ENCODE measurements around the gene C5orf58. TPM values are rescaled to one million over a fixed set of nuclear protein-coding genes. Genes with fewer than 3 reads are reported as not detected.
A peak's percentile ranks its signal among the peaks of the same experiment; 100 is the strongest.

Gene C5orf58
- total and polyA plus RNA-seq, 10 of the 15 experiments (the other 5 are each of a cell fraction or from before 2014, with no cell fraction given), result 0.13 to 0.27 (median 0.26) TPM; not detected in 7

- ChIA-PET POLR2A (no interaction called here), SMC1A (ENCODE audit: uncharacterized antibody, unreplicated experiment) (interaction anchor here (0.7 to 7.1 kb wide), 16 partner anchors 12 to 399 kb away, joined by 3 to 66 read pairs (median 7); no protein-coding TSS in a partner anchor), RAD21 (ENCODE audit: unreplicated experiment) (interaction anchor here (0.6 to 4.9 kb wide), 24 partner anchors 13 to 408 kb away, joined by 3 to 60 read pairs (median 4); partner anchors contain the start of gene KCNMB1), CTCF (interaction anchor here (0.6 to 10.2 kb wide), 30 partner anchors 8 to 409 kb away, joined by 3 to 180 read pairs (median 6); no protein-coding TSS in a partner anchor)
- in situ Hi-C loops (cut with MboI), result loop anchor here (5.0 to 10.0 kb wide), 2 partner anchors 192 to 399 kb away; no protein-coding TSS in a partner anchor
- no peaks in the 10 kb centered on the region for H3K4me1 ChIP-seq (ENCODE audit: control insufficient read depth, insufficient read depth, low read length)
- H3K36me3 ChIP-seq (ENCODE audit: control insufficient read depth in 2 of 2, insufficient read depth in 2 of 2, low read length in 1 of 2), result no peaks in the 10 kb centered on the region
- intact Hi-C loops (cut with micrococcal nuclease; ENCODE audit: unreplicated experiment), result loop anchor here (1.0 to 2.0 kb wide), 3 partner anchors 114 to 407 kb away; no protein-coding TSS in a partner anchor
- DNase-seq (ENCODE audit: low read depth, low spot score), result peak; percentile 4
- H3K27me3 ChIP-seq (replicated peaks in 1 of 2; ENCODE audit: control insufficient read depth in 2 of 2, insufficient read depth in 2 of 2, low read length in 1 of 2), result no peaks in the 10 kb centered on the region; a peak in 1 of 4 replicates
- H3K79me2 ChIP-seq (ENCODE audit: control insufficient read depth, insufficient read depth, low read length), result no peaks in the 10 kb centered on the region
- no TSS peak for BruUV-seq (replicated peaks)
- no peaks in the 10 kb centered on the region for H4K20me1 ChIP-seq (ENCODE audit: control insufficient read depth, insufficient read depth)
- H3K4me3 ChIP-seq, result no peak overlapping the region
- peak; percentile 93 for ATAC-seq
- no peaks in the 10 kb centered on the region for H3K9me3 ChIP-seq (replicated peaks; ENCODE audit: control insufficient read depth, insufficient read depth, low read length)
- no peak overlapping the region for H3K27ac ChIP-seq (ENCODE audit: control insufficient read depth, insufficient read depth)
- peak; percentile 23 for FAIRE-seq
- no peak overlapping the region for H3K4me2 ChIP-seq (ENCODE audit: control insufficient read depth, insufficient read depth)
- H3K9ac ChIP-seq (ENCODE audit: control insufficient read depth, insufficient read depth, low read length), result no peak overlapping the region
- WGBS (ENCODE audit: insufficient coverage, insufficient replicate concordance, low lambda C conversion rate, missing lambda C conversion rate), result 31% methylated on average over 7 of the region's 7 CpGs
- TF ChIP-seq TARDBP (IDR thresholded peaks at IDR 0.05; ENCODE audit: borderline replicate concordance) (no peak), CTCF (IDR thresholded peaks at IDR 0.05 in 2 of 3, conservative IDR thresholded peaks at IDR 0.05 in 1 of 3; ENCODE audit: control insufficient read depth in 2 of 3, extremely low read depth in 1 of 3, insufficient read depth in 1 of 3, low read depth in 3 of 3, low read length in 3 of 3) (peak; percentile 72 to 91 (median 76)), SKIL (IDR thresholded peaks at IDR 0.05; ENCODE audit: low read depth, poor library complexity, severe bottlenecking) (peak; percentile 29), TCF12 (IDR thresholded peaks at IDR 0.05; ENCODE audit: low read depth, low read length) (0 out of 2 replicates have a peak, but pooled peaks have one; percentile 37), TAF1 (IDR thresholded peaks at IDR 0.05; ENCODE audit: borderline replicate concordance, low read depth, low read length) (no peak), ETV6 (conservative IDR thresholded peaks at IDR 0.05 in 1 of 2, IDR thresholded peaks at IDR 0.05 in 1 of 2; ENCODE audit: borderline replicate concordance in 1 of 2, low read depth in 1 of 2) (no peak), TCF7 (IDR thresholded peaks at IDR 0.05; ENCODE audit: borderline replicate concordance) (no peak), SPI1 (IDR thresholded peaks at IDR 0.05; ENCODE audit: borderline replicate concordance, insufficient read depth, low read depth, low read length) (no peak), SMC3 (IDR thresholded peaks at IDR 0.05; ENCODE audit: borderline replicate concordance, low read length) (peak; percentile 92), YY1 (IDR thresholded peaks at IDR 0.05; ENCODE audit: low read depth, low read length) (0 out of 2 replicates have a peak, but pooled peaks have one; percentile 36), SIN3A (IDR thresholded peaks at IDR 0.05; ENCODE audit: low read depth, low read length) (no peak), BHLHE40 (IDR thresholded peaks at IDR 0.05; ENCODE audit: borderline replicate concordance in 1 of 2, low read depth in 2 of 2, low read length in 1 of 2) (0 out of 4 replicates have a peak, but pooled peaks of 1 of the 2 experiments have one; percentile 5), CHD2 (IDR thresholded peaks at IDR 0.05; ENCODE audit: borderline replicate concordance, low read depth, low read length) (no peak), ATF7 (IDR thresholded peaks at IDR 0.05; ENCODE audit: low read depth) (no peak), CBX3 (IDR thresholded peaks at IDR 0.05; ENCODE audit: borderline replicate concordance, low read depth) (no peak), RAD21 (IDR thresholded peaks at IDR 0.05; ENCODE audit: insufficient read depth, low read depth, low read length) (peak; percentile 98), WRNIP1 (IDR thresholded peaks at IDR 0.05; ENCODE audit: borderline replicate concordance, low read depth, low read length) (no peak)
- no peak overlapping the region for H2AFZ ChIP-seq (ENCODE audit: control insufficient read depth, low read depth, low read length)
These were observed 7.3 kb upstream of the C5orf58 start for GRCh38 chr5:170225326-170226128.

Measured in GM12878 (cell line).